GM15510 (cell line): ENCODE measurements around the gene GAD1.

Experiments
- POLR2A ChIP-seq: IDR thresholded peaks from 3 replicates; pipeline ENCODE4 v1.6.1; 2011; ENCODE audit warnings: borderline replicate concordance; ENCODE audit not compliant: insufficient read length; ENCODE audit errors: extremely low read depth

Gene GAD1

GRCh38 chr2:170813611-170814532, 2.8 kb upstream of the GAD1 start:
- no peak for TF ChIP-seq POLR2A

GRCh38 chr2:170814533-170815230, 2.0 kb upstream of the GAD1 start:
- TF ChIP-seq POLR2A = no peak

GRCh38 chr2:170815311-170815710, 1.4 kb upstream of the GAD1 start:
- no peak for TF ChIP-seq POLR2A

DNA sequence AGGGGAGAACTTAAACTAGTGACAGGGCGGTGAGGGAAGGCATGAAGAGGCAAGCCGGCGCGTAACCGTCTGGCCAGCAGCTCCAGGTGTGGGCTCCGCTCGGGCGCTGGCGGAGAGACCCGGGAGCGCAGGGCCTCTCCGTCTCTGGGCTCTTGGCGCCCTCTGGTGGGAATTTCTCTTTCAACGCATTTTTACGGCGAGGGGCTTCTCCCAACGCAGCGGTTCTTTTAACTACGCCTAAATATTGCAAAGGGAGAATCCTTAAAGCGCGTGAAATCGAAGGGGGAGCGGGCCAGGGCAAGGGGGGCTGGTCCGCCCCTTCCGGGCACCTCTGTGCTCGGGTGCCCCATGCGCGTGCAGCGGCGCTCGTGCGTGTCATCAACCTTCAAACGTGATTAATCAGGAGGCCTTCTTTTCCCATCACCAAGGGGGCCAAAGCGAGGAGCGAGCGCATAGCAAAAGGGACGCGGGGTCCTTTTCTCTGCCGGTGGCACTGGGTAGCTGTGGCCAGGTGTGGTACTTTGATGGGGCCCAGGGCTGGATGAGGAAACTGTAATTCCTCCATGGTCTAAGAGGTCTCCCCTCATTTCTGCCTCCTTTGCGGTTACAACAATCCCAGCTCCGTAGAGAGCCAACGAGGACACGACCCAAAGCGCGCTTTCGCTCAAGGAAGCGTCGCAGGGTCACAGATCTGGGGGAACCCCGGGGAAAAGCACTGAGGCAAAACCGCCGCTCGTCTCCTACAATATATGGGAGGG, 762 bp upstream of the GAD1 start:
- no peak for TF ChIP-seq POLR2A

GRCh38 chr2:170817093-170818035, 677 bp downstream of the GAD1 start:
- TF ChIP-seq POLR2A = no peak

DNA sequence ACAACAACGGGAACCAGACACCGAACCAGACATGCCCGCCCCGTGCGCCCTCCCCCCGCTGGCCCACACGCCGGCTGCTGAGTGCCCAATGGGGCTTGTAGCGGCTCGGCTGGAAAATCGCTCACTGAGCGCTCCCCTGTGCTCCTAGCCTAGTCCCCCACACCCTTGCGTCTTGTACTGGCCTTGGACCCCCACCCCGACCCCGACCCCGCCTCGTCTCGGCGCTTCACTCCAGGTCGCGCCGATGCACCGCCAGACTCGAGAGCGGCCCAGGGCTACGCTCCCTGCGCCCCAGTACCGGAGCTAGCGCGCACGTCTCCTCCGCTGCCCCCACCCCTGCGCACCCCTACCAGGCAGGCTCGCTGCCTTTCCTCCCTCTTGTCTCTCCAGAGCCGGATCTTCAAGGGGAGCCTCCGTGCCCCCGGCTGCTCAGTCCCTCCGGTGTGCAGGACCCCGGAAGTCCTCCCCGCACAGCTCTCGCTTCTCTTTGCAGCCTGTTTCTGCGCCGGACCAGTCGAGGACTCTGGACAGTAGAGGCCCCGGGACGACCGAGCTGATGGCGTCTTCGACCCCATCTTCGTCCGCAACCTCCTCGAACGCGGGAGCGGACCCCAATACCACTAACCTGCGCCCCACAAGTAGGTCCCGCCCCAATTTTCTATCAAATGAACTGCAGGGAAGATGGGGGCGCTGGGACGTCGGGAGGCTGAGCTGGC, 1.5 kb downstream of the GAD1 start:
- no peak for TF ChIP-seq POLR2A

DNA sequence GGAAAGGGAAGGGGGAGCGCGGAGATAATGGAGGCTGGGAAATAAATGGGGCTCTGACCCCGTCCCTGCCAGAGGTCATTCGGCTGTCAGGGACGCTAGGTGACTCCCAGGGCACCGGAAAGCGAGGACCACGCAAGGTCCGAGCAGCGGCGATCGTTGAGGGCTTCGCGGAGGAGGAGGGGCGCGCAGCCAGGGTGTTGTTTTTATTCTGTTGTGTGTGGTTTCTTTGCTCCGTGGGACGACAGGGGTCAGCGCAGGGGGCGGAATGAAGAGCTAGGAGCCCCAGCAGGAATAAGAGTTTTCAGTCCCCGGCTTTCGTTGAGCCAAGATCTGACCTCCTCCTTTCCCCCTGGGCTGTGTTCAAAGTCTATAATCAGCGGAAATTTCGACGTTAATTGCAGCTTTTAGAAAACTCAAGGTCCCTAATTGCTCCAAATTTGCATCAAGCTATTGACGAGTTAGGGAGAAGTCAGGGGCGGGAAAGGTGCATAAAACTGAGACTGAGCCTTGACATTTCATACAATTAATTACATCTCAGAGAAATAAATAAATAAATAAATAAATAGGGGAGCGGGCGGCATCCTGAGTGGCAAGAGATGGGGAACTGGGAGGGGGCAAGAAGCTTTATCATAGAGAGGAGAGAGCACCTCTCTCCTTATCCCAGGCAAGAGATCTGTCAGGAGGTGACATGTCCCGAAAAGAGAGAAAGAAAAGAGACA, 2.2 kb downstream of the GAD1 start:
- no peak for TF ChIP-seq POLR2A

DNA sequence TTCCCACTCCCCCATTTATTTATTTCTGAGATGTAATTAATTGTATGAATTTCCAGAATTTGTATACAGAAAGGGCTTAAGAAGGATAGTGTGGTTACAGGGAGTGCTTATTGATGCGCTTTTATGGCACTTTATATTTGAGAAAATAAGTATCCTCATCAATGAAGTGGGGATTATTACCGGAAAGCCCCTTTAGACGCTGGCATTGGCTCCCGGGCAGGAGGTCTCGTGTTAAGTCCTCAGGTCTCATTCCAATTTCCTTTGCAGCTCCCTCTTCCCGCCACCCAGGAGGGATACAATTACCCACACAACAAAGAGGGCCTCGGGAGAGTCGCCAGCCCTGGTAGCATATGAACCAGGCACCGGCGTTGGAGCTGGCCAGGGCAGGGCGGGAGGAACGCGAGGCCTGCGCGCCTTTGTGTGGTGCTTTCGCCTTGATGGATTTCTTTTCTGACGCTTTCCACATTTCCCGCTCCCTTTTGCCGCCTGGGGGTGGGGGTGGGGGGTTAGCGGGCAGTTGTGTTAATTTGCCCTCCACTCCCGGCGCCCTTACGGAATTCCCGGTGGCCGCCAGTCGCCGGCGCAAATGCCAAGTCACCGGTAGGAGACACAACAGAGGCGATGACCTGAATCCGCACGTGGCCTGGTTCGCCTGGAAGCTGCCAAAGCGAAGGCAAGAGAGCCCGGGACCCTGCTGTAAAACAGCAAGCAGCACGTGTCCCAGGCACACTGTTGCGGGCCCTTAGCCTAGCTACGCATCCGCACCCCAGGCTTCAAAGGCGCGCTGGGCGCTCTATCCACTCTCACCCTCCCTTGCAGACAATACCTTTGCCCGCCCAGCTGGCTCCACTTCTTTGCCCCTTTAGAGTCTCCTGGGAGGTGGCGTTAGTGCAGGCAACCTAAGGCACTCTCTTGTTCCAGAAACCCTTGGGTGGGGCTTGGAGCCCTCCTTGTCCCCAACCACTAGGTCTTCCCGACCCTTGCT, 3.3 kb downstream of the GAD1 start:
- TF ChIP-seq POLR2A = no peak

DNA sequence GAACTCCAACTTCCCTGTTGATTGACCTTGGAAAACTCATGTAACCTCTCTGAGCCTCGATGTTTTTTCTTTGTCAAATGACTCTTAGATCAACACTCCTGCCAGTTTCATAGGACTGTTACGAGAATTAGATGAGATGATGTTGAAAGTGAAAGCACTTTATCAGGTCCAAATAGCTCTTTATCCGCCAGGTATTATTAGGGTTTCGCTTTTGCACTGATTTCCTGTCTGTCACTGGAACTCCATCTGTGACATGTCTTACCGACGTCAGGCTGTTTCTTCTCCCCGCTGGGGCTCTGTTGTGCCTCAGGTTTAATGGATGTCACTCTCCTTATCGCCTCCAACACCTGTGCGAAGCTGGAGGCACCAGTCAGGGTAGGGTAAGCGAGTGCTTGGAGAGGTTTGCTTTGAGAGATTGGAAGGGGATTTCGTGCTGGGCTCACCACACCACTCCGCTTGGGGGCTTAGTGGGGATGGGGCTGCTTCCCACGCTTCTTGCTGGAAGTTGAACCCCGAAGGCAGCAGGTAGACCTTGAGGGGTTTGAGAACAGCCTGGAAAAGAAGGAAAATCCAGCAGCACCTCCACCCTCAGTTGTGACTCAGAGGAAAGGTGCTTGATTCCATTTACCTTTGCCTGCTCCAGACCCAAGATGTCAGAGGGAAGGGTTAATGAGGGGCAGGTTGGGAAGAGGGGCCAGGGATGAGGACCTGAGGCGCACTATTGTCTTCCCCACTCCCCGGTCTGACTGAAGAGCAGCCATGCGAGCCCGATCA, 4.3 kb downstream of the GAD1 start:
- no peak for TF ChIP-seq POLR2A

GRCh38 chr2:170821531-170822289, 5.0 kb downstream of the GAD1 start:
- no peak for TF ChIP-seq POLR2A
